SW480 (cell line): ENCODE results near the gene LIG1.
"Not testable (repeated sequence)": the region's sequence is repeated elsewhere in the genome, so short reads cannot be mapped to it uniquely, and the experiment has no call there.

Experiments
- DNase-seq: peaks from one replicate; pipeline ENCODE4 v3.0.0-alpha.2; 2016; ENCODE audit warnings: low spot score

Gene LIG1

GRCh38 chr19:48070177-48070769 lies 99.9 kb downstream of the LIG1 start:
- DNase-seq = not testable (repeated sequence)

DNA sequence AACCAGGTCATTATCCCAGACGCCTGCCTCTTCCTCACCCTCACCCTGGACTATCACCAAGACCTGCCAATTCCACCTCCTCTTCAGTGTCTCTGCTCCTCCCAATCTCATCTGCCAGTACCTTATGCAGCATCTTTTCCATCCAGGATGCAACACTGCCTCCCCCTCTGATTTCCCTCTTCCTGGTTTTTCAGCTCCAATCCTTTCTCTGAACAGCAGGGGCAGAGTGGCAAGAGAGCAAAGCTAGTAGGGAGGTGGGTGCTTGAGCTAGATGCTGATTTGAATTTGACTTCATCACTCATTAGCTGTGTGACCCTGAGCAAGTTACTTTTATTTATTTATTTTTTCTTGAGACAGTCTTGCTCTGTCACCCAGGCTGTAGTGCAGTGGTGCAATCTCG lies 100.7 kb downstream of the LIG1 start:
- DNase-seq = no peak
